Liver (tissue), 9 donors: Measurements from ENCODE around the gene PLEKHH2. TPM values are rescaled to one million over a fixed set of nuclear protein-coding genes. Genes with fewer than 3 reads are reported as not detected.

Experiments used
- DNase-seq: peaks from one replicate; pipeline ENCODE4 v3.0.0-alpha.2; 2017; ENCODE audit warnings: low spot score
- H3K27ac ChIP-seq, 2 donors: one replicate each; pipeline ENCODE4 v1.7.0; 2013; ENCODE audit warnings: inconsistent platforms in 2 of 2, low read length in 2 of 2, control low read depth in 1 of 2, low read depth in 1 of 2, mild to moderate bottlenecking in 1 of 2
- H3K27me3 ChIP-seq, 4 donors: one replicate each; pipeline versions ENCODE4 v1.6.1 to v1.7.0; 2013; ENCODE audit warnings: low read length in 3 of 4, inconsistent platforms in 1 of 4, mild to moderate bottlenecking in 1 of 4, moderate library complexity in 1 of 4; ENCODE audit not compliant: control insufficient read depth in 4 of 4, insufficient read depth in 4 of 4
- H3K36me3 ChIP-seq, 4 donors: one replicate each; pipeline versions ENCODE4 v1.6.1 to v1.7.0; 2013; ENCODE audit warnings: low read length in 3 of 4, mild to moderate bottlenecking in 3 of 4, low read depth in 1 of 4, moderate library complexity in 1 of 4; ENCODE audit not compliant: control insufficient read depth in 4 of 4, insufficient read depth in 3 of 4
- H3K4me1 ChIP-seq, 4 donors: one replicate each; pipeline versions ENCODE4 v1.6.1 to v1.7.0; 2013; ENCODE audit warnings: low read length in 3 of 4, mild to moderate bottlenecking in 3 of 4, moderate library complexity in 1 of 4; ENCODE audit not compliant: control insufficient read depth in 4 of 4, insufficient read depth in 4 of 4
- H3K4me3 ChIP-seq, 3 donors: one replicate each; pipeline versions ENCODE4 v1.6.1 to v1.7.0; 2013; ENCODE audit warnings: low read length in 3 of 3, control low read depth in 1 of 3, low read depth in 1 of 3, mild to moderate bottlenecking in 1 of 3
- H3K9ac ChIP-seq, 2 donors: one replicate each; pipeline ENCODE4 v1.7.0; 2013; ENCODE audit warnings: low read length in 2 of 2, mild to moderate bottlenecking in 2 of 2, moderate library complexity in 2 of 2, control low read depth in 1 of 2, low read depth in 1 of 2
- H3K9me3 ChIP-seq, 4 donors: one replicate each; pipeline versions ENCODE4 v1.6.1 to v1.7.0; 2013; ENCODE audit warnings: low read length in 3 of 4; ENCODE audit not compliant: control insufficient read depth in 4 of 4
- EGR1 ChIP-seq, 2 donors: IDR thresholded peaks; 2 replicates each; pipeline ENCODE4 v1.6.1; 2016 to 2018; ENCODE audit warnings: antibody characterized with exemption in 2 of 2, low read depth in 2 of 2
- FOXA1 ChIP-seq: IDR thresholded peaks from 2 replicates; pipeline ENCODE4 v1.6.1; 2016; ENCODE audit warnings: antibody characterized with exemption
- FOXA2 ChIP-seq: IDR thresholded peaks from 2 replicates; pipeline ENCODE4 v1.6.1; 2016; ENCODE audit warnings: antibody characterized with exemption
- GABPA ChIP-seq, 2 donors: IDR thresholded peaks in 1 of 2; conservative IDR thresholded peaks in 1 of 2; 2 replicates each; pipeline ENCODE4 v1.6.1; 2016; ENCODE audit warnings: antibody characterized with exemption in 2 of 2, mild to moderate bottlenecking in 1 of 2, moderate library complexity in 1 of 2
- HNF4A ChIP-seq, 2 donors: conservative IDR thresholded peaks; 2 replicates each; pipeline ENCODE4 v1.6.1; 2016; ENCODE audit warnings: antibody characterized with exemption in 2 of 2, mild to moderate bottlenecking in 2 of 2
- JUND ChIP-seq, 2 donors: IDR thresholded peaks; 2 replicates each; pipeline ENCODE4 v1.6.1; 2016; ENCODE audit warnings: antibody characterized with exemption in 2 of 2
- NR2F2 ChIP-seq: IDR thresholded peaks from 2 replicates; pipeline ENCODE4 v1.6.1; 2016; ENCODE audit warnings: antibody characterized with exemption
- RXRA ChIP-seq, 2 donors: IDR thresholded peaks; 2 replicates each; pipeline ENCODE4 v1.6.1; 2017 to 2018; ENCODE audit warnings: antibody characterized with exemption in 2 of 2, mild to moderate bottlenecking in 1 of 2
- SP1 ChIP-seq: IDR thresholded peaks from 2 replicates; pipeline ENCODE4 v1.6.1; 2018; ENCODE audit warnings: antibody characterized with exemption, mild to moderate bottlenecking
- TAF1 ChIP-seq: conservative IDR thresholded peaks from 2 replicates; pipeline ENCODE4 v1.6.1; 2016; ENCODE audit warnings: antibody characterized with exemption, mild to moderate bottlenecking
- YY1 ChIP-seq: IDR thresholded peaks from 2 replicates; pipeline ENCODE4 v1.6.1; 2016; ENCODE audit warnings: antibody characterized with exemption, mild to moderate bottlenecking
- WGBS: extraction: QIAGEN DNeasy Blood & Tissue Kit; methylation state at CpG from one replicate; pipeline ENCODE4 v1.1.7; 2013; 5-methylcytosine and 5-hydroxymethylcytosine counted together
- polyA plus RNA-seq, 2 donors: library from polyadenylated mRNA; stranded (reverse) in 1 of 2; unstranded in 1 of 2; fragments of 200-250 nt in 1 of 2; fragments of >200 nt in 1 of 2; fragmentation: Nextera tagmentation in 1 of 2; extraction: Ambion mirVana in 1 of 2; gene quantifications; one replicate each; pipeline versions ENCODE4 v1.2.1 to v1.2.3, GENCODE V29; 2013 to 2015
- total RNA-seq, 2 donors: library from RNA; depleted of rRNA; stranded (reverse); fragments of >200 nt; gene quantifications; one replicate each; pipeline ENCODE4 v1.2.3, GENCODE V29; 2014
- TF ChIP-seq, protein P1 (sequence below): IDR thresholded peaks from 2 replicates; pipeline ENCODE4 v1.6.1; 2016; ENCODE audit warnings: antibody characterized with exemption
- TF ChIP-seq, protein P2 (sequence below): fragments of 150-350 bp; IDR thresholded peaks from 2 replicates; pipeline ENCODE4 v1.5.1; 2017; ENCODE audit warnings: improper control_type of control experiment, low read depth, low read length; ENCODE audit not compliant: missing input control
- TF ChIP-seq, protein P3 (sequence below): IDR thresholded peaks from 2 replicates; pipeline ENCODE4 v1.6.1; 2016; ENCODE audit warnings: antibody characterized with exemption, mild to moderate bottlenecking
- TF ChIP-seq, protein P4 (sequence below): IDR thresholded peaks from 2 replicates; pipeline ENCODE4 v1.6.1; 2016; ENCODE audit warnings: antibody characterized with exemption
- donor health status: healthy.
- donor health status: healthy.
- donor health status: healthy.
- donor health status: healthy.
- donor health status: healthy.

PLEKHH2 gene
- total and polyA plus RNA-seq, 4 donors: 0.51 to 3.8 (median 1.0) TPM

DNA sequence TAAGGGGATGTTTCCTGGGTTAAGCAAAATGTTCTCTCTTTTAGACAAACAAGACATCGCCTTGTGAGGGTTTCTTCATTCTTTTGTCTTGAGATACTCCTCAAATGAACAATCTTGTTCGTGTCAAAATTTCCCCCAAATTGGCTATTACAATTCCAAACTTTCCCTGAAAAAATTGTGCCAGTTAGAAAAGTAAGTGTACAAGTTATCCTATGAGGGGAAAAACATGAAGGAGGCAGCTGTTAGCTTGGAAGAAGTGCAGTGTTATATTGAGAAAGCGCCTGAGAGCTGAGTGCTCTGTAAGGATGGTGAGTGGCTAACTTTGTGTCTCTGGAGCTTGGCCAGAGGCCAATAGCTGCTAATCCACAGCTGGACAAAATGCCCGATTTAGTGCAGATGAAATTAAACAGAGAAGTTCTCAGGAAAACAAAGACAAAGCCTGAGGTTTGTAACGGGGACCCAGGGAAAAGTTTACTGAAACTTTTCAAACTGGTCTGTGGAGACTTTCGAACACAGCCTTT is 14.1 kb upstream of the PLEKHH2 start:
- Histone ChIP-seq H3K27me3 (no peaks in the 10 kb centered on the region), H3K27ac (no peak overlapping the region), H3K4me1 (no peaks in the 10 kb centered on the region), H3K4me3 (no peak overlapping the region), H3K36me3 (no peaks in the 10 kb centered on the region), H3K9ac (no peak overlapping the region), H3K9me3 (no peaks in the 10 kb centered on the region)
- TF ChIP-seq, protein P1, sequence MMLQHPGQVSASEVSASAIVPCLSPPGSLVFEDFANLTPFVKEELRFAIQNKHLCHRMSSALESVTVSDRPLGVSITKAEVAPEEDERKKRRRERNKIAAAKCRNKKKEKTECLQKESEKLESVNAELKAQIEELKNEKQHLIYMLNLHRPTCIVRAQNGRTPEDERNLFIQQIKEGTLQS: no peak
- TF ChIP-seq HNF4A (conservative IDR thresholded peaks at IDR 0.05) (no peak), TAF1 (no peak), NR2F2 (no peak), JUND (IDR thresholded peaks at IDR 0.05) (no peak), GABPA (IDR thresholded peaks at IDR 0.05 in 1 of 2, conservative IDR thresholded peaks at IDR 0.05 in 1 of 2) (no peak), RXRA (IDR thresholded peaks at IDR 0.05) (no peak), YY1 (no peak), FOXA1 (no peak), SP1 (no peak)
- TF ChIP-seq, protein P2, sequence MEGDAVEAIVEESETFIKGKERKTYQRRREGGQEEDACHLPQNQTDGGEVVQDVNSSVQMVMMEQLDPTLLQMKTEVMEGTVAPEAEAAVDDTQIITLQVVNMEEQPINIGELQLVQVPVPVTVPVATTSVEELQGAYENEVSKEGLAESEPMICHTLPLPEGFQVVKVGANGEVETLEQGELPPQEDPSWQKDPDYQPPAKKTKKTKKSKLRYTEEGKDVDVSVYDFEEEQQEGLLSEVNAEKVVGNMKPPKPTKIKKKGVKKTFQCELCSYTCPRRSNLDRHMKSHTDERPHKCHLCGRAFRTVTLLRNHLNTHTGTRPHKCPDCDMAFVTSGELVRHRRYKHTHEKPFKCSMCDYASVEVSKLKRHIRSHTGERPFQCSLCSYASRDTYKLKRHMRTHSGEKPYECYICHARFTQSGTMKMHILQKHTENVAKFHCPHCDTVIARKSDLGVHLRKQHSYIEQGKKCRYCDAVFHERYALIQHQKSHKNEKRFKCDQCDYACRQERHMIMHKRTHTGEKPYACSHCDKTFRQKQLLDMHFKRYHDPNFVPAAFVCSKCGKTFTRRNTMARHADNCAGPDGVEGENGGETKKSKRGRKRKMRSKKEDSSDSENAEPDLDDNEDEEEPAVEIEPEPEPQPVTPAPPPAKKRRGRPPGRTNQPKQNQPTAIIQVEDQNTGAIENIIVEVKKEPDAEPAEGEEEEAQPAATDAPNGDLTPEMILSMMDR: no peak
- TF ChIP-seq, protein P3, sequence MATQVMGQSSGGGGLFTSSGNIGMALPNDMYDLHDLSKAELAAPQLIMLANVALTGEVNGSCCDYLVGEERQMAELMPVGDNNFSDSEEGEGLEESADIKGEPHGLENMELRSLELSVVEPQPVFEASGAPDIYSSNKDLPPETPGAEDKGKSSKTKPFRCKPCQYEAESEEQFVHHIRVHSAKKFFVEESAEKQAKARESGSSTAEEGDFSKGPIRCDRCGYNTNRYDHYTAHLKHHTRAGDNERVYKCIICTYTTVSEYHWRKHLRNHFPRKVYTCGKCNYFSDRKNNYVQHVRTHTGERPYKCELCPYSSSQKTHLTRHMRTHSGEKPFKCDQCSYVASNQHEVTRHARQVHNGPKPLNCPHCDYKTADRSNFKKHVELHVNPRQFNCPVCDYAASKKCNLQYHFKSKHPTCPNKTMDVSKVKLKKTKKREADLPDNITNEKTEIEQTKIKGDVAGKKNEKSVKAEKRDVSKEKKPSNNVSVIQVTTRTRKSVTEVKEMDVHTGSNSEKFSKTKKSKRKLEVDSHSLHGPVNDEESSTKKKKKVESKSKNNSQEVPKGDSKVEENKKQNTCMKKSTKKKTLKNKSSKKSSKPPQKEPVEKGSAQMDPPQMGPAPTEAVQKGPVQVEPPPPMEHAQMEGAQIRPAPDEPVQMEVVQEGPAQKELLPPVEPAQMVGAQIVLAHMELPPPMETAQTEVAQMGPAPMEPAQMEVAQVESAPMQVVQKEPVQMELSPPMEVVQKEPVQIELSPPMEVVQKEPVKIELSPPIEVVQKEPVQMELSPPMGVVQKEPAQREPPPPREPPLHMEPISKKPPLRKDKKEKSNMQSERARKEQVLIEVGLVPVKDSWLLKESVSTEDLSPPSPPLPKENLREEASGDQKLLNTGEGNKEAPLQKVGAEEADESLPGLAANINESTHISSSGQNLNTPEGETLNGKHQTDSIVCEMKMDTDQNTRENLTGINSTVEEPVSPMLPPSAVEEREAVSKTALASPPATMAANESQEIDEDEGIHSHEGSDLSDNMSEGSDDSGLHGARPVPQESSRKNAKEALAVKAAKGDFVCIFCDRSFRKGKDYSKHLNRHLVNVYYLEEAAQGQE: no peak
- TF ChIP-seq, protein P4, sequence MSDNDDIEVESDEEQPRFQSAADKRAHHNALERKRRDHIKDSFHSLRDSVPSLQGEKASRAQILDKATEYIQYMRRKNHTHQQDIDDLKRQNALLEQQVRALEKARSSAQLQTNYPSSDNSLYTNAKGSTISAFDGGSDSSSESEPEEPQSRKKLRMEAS: no peak
- WGBS: 66% methylated on average over 6 of the region's 6 CpGs
- no peak for DNase-seq

DNA sequence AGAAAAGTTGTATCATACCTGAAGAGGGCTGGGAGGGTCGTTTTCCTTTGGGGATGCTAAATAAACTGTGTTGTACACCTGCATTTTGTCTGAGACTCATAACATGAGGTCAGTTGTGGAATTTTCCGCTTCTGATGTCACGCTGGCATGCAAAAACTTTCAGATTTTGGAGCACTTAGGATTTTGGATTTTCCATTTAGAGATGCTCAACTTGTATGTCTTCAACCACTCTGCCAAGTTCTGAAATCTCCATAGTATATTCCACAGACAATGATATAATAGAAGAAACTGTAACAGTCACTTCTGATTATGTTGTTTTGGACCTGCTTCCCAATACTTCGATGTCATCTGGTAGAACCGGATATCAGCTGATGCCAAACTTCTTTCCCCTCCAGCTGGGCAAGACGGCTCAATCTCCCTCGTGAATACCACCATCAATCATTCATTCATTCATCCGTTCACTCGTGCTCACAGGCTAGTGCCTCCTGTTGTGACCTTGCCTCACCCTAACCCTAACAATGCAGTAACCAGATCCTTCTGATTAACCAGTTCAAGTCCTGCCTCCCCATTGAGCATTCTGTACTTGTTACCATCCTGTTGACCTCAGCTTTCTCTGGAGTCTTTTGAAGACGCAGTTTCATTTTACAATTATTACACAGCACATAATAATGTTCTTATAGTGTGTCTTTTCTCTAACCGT is 5.3 kb upstream of the PLEKHH2 start:
- no peaks in the 10 kb centered on the region for H3K9me3 ChIP-seq
- no peaks in the 10 kb centered on the region for H3K36me3 ChIP-seq
- H3K4me3 ChIP-seq: no peak overlapping the region
- peaks cover 0 to 2% (median 0%) of the 10 kb centered on the region in 4 donors for H3K27me3 ChIP-seq
- H3K4me1 ChIP-seq: peaks cover 0 to 11% (median 7%) of the 10 kb centered on the region in 4 donors
- no peak overlapping the region for H3K27ac ChIP-seq
- no peak overlapping the region for H3K9ac ChIP-seq
- no peak for DNase-seq
- 75% methylated on average over 11 of the region's 11 CpGs for WGBS
- no peak for TF ChIP-seq YY1
- no peak for TF ChIP-seq GABPA (IDR thresholded peaks at IDR 0.05 in 1 of 2, conservative IDR thresholded peaks at IDR 0.05 in 1 of 2)
- no peak for TF ChIP-seq TAF1
- TF ChIP-seq, protein P2: no peak
- TF ChIP-seq EGR1 (IDR thresholded peaks at IDR 0.05; ENCODE audit: low read depth in 2 of 2): no peak
- no peak for TF ChIP-seq FOXA2
- TF ChIP-seq, protein P1: no peak
- TF ChIP-seq HNF4A (conservative IDR thresholded peaks at IDR 0.05): no peak
- TF ChIP-seq SP1: no peak
- TF ChIP-seq, protein P3: no peak
- TF ChIP-seq, protein P4: no peak
- no peak for TF ChIP-seq NR2F2
- no peak for TF ChIP-seq FOXA1
